ENCODE data around the gene PRR23A.

- TF ChIP-seq CTCF (IDR thresholded peaks at IDR 0.05) (no peak), POLR2A (IDR thresholded peaks at IDR 0.05) (no peak)
Observed at GRCh38 chr3:138987181-138987580, 18.9 kb downstream of the PRR23A start.
